ENCODE data around the gene ZNF276. TPM values are rescaled to one million over a fixed set of nuclear protein-coding genes. Genes with fewer than 3 reads are reported as not detected.

Gene ZNF276
- polyA plus RNA-seq, 10 donors: 16.6 to 25.5 (median 21.9) TPM

DNA sequence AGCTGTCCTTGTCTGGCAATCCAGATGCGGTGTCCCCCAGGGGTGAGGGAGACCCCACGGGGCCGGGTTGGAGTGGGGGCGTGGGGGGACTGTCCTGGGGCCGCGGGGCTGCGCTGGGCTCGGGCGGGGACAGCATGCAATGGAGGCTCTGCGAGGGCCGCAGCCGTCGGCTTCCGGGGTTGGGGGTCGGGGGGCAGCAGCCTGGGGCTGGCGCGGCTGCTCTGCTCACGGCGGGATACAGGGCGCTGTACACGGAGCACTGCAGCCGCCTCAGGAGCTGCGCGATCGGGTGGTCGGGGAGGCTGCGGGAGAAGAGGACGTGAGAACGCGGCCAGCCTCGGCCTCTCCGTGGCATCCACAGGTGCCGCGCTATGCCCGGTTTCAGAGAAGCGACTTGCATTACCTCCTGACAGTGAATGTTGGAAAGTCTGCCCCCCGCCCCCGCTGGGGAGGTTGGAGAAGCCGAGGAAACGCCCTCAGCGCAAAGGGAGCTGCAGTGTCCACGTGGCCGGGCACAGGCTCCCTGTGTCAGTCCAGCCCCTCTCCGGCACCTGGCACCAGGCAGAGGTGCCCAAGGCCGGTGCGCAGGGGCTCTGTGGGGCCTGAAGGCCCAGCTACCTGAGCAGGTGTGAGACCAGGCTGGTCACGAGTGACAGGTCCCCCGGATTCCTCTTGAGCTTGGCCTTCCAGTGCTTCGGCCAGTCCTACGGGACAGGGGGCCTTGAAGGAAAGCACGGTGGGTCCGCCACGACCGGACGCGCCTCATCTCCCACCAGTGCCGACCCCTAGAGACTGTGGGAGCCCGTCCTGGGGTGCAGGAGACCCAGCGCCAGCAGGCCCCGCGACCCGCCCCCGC is 10.4 kb upstream of the ZNF276 start:
- DNase-seq: no peak

DNA sequence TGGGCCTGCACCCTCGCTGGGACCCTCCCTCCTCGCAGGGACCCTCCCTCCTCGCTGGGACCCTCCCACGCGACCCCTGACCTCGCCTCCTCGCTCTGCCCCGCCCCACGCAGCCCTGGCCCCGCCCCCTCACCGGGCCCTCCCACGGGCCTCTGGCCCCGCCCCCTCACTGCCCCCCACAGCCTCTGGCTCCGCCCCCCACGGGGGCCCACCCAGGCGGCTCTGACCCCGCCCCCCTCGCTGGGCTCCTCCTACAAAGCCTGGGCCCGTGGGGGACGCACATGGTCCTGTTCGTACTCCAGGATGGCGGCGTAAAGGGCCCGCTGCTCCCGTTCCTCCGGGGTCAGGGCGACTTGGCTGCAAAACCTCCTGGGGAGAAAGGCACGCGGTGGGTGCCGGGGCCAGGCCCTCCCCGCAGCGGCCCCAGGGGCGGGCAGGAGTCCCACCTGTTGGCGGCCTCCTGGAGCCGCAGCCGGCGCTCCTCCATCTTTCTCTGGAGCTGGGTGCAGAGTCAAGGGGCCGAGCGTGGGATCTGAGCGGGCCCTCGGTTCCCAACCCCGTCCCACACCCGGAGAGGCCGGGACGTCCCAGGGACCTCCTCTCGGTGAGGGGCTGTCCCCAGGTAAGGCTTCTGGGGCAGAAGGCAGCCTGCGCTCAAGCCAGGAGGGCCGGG is 9.6 kb upstream of the ZNF276 start:
- no peak for DNase-seq

DNA sequence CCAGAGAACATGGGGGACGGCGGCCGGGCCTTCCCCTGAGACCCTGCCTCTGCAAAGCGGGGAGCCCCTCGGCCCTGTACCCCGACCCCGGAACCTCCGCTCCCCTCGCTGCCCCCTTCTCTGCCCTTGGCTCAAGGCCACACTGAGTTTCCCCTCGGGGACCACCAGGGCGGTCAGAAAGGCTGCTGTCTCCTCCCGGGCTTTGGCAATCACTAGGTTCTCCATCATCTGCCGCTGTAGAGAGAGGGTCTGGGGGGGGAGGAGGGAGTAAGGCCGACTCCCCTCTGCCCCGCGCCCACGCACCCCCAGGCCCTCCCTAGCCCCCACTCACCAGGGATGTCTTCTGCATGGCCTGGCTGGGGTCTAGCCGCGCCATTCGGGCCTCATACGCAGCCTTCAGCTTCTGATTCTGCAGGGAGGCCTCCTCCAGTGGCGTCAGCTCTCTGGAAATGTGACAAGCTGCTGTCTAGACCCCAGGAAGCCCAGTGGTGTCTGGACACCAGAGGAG is 9.0 kb upstream of the ZNF276 start:
- no peak for DNase-seq

DNA sequence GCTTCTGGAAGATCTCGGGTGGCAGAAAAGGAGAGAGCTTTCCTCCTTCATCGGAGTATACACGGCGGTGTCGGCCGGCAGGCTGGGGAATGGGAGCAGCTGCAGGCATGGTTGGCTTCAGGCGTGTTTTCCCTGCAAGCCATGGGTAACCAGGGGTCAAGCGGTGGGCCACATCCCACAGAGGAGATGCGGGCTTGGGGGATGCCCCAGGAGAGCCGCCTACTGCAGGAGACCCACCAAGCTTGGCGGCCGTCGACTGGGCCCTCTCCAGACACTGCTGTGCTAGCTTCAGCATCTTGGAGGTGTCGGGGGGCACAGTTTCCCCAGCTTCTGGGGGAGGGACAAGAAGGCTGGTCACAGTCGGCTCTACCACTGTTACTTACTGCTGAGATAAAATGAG is 4.8 kb upstream of the ZNF276 start:
- no peak for DNase-seq

DNA sequence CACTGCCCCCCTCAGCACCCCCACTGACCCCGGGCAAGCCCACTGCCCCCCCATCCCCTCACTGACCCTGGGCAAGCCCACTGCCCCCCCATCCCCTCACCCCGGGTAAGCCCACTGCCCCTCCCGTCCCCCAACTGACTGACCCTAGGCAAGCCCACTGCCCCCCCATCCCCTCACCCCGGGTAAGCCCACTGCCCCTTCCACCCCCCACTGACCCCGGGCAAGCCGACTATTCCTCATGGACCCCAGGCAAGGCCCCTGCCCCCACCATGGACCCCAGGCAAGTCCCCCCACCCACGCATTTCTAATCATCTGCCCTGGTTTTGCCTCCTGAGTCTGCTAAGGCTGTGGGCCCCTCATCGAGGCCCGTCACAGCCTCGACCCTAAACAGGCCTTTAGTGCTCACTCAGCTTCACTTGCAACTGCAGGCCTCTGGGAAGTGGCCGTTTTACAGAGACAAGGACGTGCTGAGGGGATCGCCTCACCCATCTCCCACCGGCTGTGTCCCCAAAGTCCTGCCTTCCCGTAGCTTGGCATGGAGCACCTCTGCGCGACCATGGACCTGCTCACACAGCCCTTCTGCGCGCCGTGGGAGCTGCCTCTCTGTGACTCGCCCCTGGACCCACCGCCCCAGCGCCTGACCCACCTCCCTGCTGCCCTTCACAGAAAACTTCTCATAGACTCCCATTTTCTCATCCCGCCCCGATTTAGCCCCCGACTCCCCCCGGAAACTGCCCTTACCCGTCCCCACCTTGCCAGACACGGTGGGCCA is 4.2 kb upstream of the ZNF276 start:
- no peak for DNase-seq

DNA sequence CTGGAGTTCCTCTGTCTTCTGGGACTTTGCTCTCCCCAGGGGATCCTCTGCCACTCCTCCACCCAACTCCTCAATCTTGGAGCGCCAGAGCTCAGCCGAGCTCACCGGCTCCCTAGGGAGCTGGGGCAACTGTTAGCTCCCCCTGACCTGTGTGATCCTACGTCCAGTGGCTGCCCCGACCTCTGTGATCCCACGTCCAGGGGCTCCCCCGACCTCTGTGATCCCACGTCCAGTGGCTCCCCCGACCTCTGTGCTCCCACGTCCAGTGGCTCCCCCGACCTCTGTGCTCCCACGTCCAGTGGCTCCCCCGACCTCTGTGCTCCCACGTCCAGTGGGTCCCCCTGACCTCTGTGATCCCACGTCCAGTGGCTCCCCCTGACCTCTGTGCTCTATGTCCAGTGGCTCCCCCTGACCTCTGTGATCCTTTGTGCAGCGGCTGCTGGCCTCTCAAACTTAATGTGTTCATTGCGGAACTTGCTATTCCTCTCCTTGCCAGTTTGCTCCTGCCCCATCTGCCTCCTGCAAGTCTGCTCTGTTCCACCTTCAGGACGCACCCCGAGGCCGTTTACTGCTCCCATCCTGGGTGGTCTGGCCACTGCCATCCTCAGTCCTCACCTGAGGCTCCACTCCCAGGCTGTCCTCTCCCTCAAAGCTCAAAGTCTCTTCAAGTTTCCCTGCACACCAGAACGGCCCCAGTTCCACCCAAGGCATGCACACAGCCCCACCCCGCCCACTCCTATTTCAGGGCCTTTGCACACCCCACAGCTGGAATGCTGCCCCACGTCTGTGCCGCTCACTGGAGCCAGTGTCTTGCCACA is 3.4 kb upstream of the ZNF276 start:
- no peak for DNase-seq

DNA sequence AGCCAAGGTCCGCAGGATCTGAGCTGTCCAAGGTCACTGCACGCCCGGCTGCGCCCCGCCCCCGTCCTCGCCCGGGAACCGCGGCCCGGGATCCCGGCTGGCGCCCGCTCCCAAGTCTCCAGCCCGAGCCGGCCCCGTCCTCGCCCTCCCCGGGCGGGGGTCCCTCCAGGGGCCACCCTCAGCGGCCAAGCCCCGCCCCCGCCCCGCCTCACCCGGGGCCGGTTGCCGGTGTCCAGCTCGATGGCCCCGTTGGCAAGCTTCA is 855 bp upstream of the ZNF276 start:
- DNase-seq: no peak

DNA sequence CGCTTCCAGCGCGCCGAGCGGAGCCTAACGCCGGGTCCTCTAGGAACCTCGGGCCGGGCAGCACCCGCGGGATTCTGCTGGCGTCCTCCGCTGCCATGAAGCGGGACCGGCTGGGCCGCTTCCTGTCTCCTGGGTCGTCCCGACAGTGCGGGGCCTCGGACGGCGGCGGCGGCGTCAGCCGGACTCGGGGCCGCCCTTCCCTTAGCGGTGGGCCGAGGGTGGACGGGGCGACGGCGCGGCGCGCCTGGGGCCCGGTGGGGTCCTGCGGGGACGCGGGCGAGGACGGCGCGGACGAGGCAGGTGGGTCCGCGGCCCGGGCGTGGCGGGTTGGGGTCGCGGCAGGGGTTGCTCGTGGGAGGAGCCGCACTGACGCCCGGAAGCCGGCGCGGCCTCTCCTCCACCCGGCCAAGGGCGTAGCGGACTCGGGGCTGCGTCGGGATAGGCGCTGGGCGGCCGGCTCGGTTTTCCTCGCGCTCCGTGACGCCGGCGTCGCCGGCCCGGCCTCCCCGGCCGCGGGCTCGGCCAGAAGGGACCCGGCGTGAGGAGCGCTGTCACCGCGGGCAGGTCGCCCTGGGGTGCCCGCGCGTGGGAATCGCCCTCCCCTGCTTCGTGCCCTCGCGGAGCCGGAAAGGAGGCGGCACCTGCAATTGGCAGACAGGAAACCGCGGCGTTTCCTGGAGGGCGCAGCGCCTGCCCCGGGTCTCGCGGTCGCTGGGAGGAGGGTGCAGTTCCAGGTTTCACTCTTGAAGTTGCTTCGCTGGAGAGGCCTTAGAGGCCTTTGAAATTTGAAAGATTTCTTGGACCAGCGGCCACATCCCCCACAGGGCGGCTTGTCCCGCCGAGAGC is 432 bp downstream of the ZNF276 start:
- peak in 1 of 3 donors; percentile 65 for DNase-seq

DNA sequence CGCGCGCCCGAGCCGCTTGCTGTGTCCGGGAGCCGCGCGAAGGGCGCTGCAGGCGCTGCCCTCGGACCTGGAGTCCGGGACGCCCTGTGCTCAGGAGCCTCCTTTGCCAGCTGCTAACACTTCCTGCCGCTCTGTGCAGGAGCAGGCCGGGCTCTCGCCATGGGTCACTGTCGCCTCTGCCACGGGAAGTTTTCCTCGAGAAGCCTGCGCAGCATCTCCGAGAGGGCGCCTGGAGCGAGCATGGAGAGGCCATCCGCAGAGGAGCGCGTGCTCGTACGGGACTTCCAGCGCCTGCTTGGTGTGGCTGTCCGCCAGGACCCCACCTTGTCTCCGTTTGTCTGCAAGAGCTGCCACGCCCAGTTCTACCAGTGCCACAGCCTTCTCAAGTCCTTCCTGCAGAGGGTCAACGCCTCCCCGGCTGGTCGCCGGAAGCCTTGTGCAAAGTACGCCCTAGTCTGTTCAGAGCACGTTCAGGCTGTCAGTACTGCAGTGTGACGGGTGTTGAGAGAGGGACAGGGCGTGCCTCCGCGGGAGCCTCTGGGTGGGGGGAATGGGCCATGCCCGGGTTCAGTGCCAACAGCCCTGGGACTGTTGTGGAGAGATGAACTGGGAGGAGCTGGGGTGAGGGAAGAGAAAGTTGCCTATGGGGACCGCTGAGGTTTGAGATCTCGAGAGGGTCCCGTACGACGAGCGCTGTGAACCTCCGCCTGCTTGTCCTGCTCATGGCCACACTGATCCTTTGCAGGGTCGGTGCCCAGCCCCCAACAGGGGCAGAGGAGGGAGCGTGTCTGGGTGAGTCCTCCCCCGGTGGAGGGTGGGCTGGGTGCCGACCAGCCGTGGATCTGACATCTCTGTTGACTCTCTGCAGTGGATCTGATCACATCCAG is 1.3 kb downstream of the ZNF276 start:
- DNase-seq: peak in 1 of 3 donors; percentile 22

DNA sequence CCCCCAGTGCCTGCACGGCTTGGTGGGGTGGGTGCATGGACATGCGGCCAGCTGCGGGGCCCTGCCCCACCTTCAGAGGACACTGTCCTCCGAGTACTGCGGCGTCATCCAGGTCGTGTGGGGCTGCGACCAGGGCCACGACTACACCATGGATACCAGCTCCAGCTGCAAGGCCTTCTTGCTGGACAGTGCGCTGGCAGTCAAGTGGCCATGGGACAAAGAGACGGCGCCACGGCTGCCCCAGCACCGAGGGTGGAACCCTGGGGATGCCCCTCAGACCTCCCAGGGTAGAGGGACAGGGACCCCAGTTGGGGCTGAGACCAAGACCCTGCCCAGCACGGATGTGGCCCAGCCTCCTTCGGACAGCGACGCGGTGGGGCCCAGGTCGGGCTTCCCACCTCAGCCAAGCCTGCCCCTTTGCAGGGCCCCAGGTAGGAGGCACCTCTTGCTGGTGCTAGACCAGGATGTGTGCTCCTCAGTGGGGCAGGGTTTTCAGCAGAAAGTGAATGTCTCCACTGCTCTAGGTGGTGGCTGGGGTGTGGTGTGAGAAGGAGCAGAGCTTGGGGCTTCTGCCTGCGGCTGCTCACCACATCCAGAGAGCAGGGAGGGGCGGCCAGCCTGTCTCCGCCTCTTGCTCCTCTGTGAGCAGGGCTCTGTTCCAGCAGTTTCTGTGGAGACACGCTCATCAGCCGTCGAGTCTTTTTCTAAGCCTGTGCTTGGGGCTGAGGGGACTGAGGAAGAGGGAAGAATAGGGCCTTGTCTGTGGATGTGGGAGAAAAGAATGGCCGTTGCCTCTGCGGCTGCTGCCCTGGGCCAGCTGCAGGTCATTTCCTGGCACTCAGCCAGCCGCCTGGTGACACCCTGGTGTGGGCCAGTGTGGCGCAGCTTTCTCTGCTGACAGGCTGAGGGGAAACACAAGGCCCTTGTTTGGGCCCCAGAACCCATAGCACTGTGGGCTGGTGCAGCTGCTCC is 2.2 kb downstream of the ZNF276 start:
- DNase-seq: peak in 2 of 3 donors; percentile 30 to 65

DNA sequence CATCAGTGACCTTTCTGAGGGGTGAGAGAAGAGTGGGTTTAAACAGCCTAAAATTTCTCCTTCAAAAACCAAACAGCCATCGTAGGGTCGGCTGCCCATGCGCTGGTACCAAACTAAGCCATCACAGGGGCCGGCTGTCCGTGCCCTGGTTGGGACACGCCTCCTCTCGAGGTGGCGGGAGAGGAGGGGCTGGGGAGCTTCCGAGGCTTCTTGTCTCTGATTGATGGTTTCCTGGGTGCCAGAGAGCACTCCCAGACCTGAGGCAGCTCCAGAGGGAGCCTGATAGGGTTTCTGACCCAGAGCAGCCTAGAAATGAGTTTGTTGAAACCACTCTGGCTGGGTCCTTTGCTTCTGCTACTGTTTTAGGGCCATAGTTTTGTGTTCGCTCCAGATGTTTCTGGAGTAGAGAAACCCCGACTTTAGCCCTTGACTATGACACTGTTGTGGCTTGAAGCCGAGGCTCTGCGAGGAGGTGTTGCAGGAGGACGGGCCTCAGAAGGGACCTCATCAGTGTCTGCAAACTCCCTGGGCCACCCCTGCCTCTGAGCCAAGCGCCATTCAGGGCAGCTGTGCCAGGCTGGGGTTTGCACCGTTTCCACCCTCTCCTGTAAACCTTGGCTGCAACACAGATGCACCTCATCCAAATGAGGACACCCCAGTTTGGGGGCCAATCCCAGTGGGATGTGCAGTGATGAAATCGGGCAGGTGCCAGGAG is 6.2 kb downstream of the ZNF276 start:
- DNase-seq: no peak

DNA sequence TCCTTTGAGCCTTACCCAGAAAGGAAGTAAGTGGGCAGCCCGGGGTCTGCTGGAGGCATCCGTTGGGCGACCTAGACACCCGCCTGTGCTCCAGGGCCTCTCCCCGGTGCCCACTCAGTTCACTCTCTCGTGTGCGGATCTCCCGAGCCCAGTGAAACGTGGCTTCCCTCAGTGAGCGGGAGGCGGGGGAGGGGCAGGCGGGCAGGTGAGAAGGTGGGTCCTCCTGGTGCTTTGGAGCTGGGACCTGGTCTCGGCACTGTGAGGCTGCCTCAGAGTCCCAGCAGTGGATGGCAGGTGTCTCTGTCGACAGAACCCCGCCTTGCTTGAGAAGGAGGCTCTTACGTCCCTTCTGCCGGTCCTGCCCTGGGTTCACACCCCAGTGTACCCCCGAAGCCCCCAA is 8.0 kb downstream of the ZNF276 start:
- DNase-seq: no peak

DNA sequence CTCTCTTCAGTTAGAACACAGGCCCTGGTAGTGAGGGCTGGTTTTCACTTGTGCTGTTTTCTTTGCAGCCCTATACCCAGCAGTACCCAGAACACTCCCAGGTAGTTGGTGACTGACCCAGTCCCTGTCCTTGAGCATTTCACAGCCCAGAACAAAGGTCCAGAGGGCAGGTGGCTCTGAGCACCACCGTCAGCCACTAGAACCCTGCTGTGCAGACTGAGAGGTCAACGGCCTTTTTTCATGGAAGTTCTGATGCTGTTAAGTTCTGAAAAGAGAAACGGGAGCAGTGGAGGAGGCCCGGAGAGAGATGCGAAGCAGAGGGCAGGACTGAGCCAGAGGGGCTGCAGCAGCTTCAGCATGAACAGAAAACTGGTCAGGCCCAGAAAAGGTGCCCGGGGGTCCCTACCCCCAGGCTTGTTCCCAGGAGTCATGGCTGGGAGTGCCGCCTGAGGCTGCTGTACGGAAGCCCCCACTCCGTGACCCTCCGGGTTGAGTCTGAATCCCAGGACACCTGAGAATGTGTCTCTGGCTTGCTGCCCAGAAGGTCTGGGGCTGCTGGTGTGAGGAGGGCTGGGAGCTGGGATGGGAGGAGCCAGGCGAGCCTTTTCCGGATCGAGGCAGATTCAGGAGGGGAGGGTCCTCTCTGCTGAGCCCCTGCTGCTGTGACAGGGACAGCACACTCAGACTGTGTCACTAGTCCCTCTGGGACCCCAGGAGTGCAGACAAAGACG is 8.7 kb downstream of the ZNF276 start:
- DNase-seq: peak in 1 of 3 donors; percentile 41

DNA sequence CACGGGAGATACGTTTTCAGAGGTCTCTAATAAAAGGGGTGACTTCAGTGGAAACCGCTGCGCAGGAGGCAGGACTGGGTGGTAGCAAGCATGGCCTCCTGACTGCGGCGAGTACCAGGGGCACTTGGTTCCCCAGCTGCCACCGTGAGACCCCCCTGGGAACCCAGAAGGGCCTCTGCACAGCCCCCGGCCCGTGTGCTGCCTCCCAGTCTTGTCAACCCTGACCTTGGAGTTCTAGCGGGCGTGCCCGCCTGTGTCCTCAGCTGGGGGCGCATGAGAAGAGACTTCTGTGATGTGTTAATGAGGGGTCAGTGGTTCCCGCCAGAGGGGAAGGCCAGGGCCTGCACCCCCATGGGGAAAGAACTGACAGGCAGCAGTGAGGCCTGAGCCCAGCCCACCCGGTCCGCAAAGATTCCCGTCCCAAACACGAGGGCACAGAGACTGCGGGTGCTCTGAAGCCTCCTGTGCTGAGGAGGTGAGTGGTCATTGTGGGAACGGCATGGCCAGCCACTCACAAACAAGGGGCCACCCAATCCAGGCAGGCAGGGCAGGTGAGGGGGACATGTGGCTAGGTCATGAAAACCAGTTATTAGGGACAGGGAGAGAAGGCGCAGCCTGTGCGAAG is 9.4 kb downstream of the ZNF276 start:
- no peak for DNase-seq

DNA sequence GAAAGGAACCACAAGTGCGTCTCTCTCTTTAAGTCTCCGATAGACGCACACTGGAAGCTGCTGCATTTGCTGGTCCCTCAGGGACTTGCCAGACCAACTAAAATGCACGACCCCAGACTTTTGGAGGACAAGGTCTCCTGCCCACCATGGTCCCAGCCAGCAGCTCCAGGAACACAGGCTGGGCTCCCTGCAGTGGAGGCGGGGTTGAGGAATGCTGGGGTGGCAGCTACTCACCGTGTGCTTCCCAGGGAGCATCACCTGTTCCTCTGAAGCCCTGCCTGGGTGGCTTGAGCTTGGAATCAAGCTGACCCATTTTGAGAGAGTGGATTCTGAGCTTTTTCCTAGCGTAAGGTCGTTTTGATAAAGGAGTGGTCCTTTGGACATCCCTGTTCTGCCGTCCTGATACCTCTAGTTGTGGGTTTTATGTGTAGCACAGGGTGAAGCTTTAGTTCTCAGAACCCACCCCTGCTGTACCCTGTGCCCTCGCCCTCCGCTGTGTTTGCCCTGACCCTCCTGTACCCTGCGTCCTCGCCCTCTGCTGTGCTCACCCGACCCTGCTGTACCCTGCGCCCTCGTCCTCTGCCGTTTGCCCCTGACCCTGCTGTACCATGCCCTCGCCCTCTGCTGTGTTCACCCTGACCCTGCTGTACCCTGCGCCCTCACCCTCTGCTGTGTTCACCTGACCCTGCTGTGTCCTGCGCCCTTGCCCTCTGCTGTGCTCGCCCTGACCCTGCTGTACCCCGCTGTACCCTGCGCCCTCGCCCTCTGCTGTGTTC is 11.0 kb downstream of the ZNF276 start:
- DNase-seq: no peak

DNA sequence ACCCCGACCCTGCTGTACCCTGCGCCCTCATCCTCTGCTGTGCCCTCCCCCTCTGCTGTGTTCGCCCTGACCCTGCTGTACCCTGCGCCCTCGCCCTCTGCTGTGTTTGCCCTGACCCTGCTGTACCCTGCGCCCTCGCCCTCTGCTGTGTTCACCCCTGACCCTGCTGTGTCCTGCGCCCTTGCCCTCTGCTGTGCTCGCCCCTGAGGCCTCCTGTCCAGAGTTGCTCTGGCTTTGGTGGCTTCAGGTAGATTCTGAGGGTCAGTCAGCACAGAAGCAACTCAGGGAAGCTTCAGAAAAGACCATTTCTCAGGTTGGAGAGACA is 11.5 kb downstream of the ZNF276 start:
- no peak for DNase-seq
